GM18508 (cell line): ENCODE measurements around the gene IL25.

Experiments
- ATAC-seq: cut with Tn5 transposase; IDR thresholded peaks from one replicate; pipeline ENCODE4 v1.9.1; 2021; ENCODE audit warnings: moderate number of reproducible peaks; ENCODE audit not compliant: insufficient read depth, unreplicated experiment

Gene IL25

DNA sequence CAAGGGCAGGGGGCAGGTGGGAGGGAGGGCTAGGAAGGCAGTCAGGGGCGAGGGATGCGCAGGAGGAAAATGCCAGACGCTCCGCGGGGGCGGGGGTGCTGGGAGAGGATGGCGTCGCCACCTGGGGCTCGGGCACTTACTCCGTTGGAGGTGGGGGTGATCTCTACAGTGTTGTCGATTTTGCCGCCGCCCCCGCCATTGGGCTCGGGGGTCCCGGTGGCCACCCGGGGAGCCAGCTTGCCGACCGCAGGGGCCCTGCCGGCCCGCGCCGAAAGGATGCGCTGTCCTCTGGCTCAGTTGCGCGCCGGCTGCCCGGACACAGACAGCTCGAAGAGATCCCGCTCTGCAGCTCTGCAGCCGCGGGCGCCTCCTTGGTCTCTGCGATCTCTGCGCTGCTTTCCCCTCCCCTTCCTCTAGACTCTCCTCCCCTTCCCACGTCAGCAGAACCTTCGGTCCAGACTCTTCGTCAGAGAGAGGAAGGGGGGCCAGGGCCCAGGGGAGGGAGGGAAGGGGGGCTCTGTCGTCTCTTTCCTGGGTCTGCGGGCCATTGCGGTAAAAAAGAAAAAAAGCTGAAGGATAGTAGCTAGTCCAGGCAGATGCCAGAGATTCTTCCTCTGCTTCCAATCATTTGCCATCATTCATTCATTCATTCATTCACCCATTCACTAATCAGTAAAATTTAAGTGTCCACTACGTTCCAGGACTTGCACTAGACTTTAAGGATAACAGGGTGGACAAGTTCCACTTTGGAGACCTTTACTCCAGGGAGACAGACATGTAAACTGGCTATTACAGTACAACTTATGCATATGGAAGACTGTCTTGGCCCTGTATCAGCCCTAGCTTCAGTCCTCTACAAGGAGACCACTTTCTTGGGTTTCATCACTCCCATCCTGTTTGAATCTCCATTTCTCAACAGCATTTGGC is 19.8 kb upstream of the IL25 start, which contains the start of gene SLC22A17:
SLC22A17 (minus strand) TSS at position 382 of the 927 bp plus-strand sequence.
- no peak for ATAC-seq

DNA sequence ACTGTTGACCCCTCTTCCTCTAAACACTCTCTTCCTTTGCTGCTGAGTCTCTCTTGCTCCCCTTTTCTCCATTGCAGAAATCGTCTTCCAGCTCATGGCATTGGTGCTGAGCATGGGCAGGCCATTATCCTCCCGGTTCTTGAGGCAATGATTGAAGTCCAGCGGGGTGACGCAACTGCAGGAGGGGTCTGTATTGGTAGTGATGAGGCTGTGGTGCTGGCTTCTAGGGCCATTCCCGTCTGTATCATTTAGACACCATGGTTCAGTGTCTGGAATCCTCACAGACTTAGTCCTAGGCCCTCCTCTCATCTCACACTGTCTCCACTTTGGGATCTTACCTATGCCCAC is 19.2 kb upstream of the IL25 start:
- no peak for ATAC-seq

DNA sequence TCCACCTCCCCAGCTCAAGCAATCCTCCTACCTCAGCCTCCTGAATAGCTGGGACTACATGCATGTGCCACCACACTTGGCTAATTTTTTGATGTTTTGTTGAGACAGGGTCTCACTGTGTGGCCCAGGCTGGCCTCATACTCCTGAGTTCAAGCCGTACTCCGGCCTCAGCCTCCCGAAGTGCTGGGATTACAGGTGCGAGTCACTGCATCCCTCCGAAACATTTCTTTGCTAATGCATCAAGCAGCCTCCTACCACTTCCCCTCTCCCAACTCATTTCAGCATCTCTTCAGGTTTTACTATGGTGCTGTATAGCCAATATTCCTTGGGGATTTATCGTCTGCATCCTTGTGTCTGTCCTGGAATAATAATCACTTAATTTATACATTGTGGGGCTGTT is 17.6 kb upstream of the IL25 start:
- no peak for ATAC-seq

DNA sequence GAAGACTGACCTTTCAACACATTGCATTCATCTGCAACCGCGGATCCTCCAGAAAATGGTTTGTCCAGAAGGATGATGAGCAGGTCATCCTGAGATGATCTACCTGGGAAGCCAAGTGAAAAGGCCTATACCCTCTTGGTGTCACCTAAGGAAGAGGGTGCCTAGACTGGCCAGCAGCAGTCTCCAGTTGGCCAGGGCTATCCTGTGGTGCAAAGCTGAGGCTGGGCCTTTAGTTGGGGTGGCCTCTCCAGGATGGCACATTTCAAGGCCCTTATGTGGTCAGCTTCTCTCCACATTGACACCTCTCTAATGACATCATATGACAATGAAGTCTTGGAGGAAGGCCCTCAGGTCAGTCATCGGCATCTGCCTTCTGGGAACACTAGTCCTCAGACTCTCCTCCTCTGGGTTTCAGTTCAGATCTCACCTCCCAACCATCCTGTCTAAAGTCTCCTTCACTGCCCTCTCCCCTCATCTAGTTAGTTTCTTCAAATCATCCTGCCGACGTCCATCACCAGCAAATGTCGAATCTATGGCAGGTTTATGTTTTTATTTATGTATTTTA is 16.7 kb upstream of the IL25 start:
- ATAC-seq = no peak

DNA sequence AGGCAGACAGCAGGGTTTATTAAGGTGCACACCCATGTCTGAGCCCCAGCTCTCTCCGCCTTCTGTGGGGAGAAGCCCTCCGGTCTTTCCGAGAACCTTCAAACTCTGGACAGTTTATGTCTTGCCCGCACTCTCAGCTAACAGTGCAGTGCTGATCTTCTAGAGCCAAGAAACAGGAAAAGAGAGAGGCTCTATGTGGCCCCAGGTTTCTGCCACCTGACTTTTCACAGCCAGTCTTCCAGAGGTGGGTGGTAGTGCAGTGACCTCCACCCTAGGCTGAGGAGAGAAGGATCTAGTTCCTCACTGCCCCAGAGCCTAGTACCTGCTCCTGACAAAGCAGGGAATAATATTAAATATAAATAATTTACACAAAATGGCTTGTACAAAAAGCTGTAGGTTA is 15.9 kb upstream of the IL25 start:
- ATAC-seq = no peak

DNA sequence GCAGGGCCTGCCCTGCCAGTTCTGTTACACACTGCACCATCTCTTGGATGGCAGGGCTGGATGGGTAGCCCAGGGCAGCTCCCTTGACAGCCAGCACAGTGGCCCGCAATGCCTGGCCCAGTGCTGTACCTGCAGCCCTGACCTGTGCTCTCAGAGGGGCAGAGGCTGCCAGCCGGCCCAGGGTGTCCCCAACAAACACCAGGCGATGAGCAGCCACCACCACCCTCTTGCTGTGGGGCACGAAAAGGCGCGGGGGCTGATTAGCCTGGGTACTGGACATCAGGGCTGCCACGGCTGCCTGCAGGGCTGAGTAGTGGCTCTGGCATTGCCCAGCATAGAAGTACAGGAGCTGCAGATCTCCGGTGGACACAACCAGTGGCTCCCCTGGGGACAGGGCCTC is 15.3 kb upstream of the IL25 start:
- no peak for ATAC-seq

DNA sequence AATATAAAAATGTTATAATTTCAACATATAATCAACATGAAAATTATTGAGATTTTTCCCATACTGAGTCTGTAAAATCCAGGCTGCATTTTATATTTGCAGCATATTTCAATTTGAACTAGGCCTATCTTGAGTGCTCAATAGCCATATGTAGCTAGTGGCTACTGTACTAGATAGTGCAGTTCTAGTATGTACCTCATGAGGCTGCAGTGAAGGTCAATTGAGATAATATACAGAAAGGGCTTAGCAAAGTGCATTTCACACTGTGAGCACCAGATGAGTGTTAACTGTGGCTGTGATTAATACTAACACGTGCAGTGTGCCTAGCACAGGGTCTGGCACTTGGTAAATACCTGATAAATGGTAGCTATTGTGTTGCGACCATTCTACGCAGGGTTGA is 14.6 kb upstream of the IL25 start:
- no peak for ATAC-seq

DNA sequence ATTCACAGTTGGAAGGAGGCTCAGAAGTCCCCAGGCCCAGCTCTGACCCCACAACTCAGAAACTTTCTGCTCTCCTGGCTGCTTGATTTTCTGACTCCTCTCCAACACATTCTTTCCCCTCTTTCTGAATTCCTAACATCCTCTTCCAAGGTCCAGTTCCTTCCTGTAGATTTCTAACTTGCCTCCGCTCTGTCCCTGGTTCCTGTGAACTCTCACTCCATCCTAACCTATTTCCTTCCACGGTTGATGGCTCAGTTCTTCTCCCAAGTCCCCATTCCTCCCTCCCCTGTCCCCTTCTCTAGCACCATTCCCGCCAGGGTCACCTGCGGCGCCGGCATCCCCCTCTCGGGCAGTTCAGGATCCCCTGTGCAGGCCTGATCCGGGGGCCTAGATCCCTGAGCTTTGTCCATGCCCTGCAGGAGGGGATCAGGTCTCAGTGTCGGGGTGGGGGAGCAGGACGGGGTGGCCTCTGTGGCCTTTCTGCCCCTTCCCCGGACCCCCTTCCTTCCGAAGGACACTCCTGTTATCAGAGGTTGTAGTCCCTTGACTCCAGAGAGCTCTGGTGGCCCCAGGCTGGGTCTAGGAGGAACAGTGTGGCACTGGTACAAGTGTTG is 13.9 kb upstream of the IL25 start:
- no peak for ATAC-seq

DNA sequence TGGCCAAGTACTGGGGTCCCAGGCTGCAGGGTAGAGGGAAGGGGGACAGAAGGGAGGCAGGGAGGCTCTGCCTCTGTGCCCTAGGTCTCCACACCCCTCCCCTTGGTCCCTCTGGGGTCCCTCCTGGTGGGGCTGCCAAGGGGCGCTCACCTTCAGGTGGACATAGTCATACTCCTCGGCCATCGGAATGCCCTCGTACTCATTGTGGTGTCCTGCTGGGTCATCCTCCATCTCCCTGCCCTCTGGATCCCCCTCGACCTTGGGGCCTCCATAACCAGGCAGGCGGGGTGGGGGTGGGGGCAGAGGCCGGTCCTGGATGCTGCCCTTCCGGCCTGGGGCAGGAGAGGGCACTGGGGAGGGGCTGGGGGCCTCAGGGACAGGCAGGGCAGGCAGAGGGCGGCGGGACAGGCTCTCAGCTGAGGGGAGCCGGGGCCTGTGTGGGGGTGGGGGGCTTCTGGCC is 13.4 kb upstream of the IL25 start:
- no peak for ATAC-seq

DNA sequence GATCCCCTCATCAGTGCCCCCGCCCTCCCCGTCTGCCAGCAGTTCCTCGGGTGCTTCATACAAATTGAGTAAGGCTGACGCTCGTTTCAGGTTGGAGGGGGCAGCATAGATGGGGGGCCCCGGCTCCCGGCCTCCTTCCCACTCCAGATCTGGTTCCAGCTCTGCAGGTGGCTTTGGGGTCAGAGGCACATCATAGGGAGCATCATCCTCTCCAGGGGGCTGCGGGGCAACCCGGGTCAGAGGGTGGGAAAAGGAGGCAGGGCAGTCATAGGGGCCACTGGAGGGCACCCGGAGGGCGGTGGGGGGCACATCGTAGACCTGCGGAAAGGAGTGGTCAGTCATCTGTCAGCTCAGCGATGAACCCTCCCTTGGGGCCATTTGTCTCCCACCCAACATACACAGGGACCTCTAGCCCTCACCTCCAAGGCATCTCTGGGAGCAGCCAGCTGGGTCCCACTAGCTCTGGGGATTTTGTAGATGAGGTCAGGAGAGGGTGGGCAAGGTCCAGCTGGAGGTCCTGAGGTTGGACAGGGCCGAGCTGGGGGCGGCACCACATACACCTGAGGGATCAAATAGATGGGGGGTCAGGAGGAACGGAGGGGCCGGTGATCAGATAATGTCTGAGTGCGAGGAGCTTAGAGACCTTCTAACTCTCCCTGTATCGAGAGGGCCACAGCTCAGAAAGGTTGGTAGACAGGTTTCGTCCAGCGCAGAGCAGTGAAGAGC is 12.7 kb upstream of the IL25 start:
- no peak for ATAC-seq

DNA sequence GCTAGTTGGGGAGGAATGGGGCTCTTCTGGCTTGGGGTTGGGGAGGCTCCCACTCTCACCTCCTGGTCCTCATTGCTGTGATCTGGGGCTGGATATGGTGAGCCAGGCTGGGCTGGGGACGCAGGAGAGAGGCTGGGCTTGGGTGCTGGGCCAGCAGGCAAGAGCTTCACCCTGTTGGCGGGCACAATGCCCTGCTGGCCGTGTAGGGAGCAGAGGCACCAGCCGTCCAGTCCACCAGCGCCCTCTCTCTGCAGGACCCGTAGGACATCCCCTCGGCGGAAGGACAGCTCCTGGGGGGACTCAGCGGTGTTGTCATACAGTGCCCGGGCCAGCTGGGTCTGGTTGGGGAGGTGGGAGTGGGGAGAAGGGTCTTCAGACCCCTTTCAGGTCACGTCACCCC is 12.1 kb upstream of the IL25 start:
- ATAC-seq = no peak

DNA sequence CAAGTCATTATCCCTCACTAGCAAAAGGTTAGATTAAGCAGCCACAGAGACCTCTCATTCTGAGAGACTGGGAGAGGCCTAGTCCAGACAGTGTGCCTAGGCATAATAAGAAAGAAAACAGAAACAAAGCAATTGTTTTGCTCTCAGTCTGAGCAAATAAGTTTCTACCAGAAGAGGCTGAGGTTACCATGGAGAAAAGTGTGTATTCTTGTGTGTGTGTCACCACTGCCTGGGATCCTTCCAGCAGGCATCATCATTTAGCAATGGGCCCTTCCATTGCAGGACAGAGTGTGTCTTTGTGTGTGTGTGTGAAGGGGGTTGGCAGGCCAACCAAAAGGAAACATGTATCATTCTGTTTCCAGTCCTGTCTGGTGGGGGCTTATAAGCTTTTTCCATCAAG is 11.3 kb upstream of the IL25 start:
- ATAC-seq = no peak

DNA sequence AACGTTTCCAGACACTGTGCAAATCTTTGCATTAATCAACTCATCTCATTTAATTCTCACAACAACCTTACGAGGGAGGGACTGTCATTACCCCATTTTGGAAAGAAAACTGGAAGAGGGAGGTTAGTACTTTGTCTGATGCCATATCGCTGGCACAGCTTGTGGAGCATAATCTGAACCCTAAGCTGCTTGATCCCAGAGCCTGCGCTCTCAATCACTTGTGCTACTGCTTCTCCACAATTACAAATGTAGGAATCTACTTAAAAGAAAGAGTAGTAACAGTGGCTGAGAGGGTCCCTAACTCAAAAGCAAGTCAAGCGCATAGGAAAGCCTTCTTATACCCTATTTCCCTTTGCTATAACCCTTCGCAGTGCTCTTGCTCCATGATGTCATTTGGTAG is 10.8 kb upstream of the IL25 start:
- no peak for ATAC-seq

DNA sequence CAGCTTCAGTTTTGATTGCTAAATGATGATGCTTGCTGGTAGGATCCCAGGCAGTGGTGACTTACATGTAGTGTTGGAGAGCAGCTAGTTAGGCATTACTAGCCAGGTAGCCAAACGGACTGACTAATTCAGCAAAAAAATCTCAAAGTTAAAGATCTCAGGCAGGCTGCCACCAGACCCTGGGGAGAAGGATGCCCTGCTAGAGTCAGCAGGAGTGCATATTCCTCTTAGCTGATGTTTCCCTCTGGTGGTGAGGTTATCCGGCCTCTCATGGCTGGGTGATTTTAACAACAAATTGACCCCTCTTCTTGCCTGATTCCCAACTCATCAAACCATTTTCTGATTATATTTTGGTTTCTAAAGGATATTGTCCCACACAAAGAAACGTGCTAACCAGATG is 10.4 kb upstream of the IL25 start:
- ATAC-seq = no peak

DNA sequence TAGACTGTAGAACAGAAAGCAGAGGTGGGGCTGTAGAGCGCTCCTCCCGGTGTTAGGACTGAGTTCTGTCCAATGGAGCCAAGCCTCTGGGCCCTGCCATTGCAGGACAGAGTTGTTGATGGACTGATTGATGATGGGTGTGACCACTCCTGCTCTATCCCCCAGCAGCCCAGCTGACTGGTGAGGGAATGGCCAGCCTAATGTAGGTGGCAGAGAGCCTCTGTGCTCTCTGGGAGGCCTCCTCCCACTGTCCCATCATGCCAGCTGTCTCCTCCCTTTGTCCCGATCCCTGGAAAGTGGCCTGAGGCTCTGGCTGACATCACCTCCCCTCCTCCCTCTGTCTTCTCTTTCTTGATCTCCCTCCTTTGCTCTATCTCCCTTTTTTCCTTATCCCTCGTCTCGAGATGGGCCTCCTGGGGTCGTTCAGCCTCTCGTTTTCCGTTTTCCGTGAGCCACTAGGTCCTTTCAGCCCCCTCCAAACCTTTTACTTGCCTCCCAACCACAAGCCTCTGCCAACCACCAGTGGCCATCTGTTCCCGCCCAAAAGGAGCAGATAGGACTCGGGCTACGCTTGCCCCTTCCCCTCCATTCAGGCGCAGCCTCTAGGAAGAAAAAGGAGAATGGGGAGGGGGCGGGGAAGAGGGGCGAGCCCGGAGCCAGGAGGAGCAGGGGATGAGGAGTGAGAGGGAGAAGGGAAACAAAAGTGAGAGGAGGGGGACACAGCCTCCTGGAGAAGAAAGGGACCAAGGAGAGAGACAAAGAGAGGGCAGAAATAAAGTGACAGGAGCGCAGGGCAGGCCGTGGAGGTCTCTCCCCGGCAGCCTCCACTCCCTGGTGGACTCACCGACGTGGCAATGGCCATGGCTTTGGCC is 8.2 kb upstream of the IL25 start:
- no peak for ATAC-seq

DNA sequence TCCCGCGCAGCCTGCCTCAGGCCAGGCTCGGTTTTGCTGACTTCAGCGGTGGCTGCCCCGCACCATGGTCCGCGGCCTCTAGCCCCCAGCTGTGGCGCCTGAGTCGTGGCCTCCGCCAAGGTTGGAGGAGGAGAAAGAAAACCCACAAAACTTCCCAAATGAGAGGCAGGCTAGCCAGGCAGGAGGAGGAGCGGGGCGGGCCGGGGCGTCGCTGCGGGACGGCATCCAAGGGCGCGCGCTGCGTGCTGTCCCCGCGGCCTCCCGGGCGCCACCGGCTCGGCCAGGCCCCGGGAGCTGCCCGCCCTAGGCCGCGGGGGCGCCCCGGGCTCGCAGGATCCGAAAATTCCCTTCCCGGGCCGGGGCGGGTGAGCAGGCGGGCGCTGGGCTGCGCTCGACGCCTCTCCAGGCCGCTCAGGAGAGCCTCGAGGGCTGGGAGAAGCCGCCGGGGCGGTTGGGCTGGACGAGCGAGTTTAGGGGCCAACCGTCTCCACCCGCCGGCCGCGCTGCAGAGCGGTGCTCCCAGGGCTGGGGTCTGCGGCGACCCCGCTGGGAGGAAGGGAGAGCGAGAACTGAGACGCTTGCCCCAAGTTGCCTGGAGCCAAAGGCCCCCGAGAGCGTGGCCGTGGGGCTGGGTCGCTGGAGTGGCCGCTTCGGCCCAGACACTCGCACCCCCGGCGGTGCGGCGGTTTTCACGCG is 7.4 kb upstream of the IL25 start, which contains the start of gene EFS:
EFS (minus strand) TSS at position 137 of the 696 bp plus-strand sequence. CDS start 147 bp downstream, outside the sequence.
- no peak for ATAC-seq

DNA sequence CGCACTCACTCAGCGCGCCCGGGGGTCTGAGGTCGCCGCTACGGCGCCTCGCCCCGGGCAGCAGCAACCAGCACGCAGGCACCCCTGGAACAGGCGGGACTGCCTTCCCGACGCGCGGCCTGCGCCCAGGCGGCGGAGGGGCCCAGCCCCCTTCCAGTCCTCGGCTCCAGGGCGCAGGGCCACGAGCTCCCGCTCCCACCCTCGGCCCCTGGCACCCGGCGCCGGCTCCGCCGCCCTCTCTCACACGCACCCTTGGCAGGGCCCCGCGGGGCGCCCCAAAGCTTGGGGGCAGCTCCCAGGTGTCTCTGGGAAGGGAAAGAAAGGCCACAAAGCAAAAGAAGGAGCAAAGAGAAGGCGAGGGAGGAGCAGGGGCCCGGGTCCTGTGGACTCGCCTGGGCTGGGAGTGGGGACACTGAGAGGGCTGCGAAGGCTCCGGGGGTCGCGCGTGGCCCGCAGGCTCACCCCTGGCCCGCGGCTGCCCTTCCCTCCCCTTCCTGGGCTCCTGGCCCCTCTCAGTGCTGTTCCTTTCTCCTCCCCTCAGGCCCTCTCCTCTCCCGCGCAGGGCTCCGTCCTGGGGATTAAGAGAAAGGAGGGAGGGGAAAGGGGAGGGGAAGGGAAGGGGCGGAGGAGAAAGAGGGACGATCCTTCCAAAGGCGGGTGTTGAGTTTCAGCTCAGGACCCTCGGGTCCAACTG is 6.7 kb upstream of the IL25 start:
- ATAC-seq = no peak

DNA sequence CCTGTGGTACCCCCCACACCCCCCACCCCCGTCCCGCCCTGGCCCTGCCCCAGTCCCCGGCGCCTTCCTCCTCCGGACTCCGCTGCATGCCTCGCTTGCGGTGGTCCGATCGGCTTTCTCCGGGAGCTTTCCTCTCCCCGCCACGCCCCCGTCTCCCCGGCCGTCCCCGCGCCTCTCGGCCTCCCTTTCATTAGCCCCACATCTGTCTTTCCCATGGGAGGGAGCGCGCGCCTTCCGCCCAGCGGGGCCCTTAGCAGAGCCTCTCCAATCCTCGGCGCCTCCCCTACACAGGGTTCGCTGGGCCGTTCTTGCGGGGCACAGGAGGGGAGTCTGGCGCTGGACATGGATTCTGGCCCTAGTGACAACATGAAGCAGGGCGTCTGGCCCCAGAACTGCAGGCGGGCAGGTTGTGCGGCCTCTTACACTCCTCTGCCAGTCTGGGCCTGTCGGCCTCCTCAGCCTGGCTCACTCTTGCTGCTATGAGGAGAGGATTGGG is 6.1 kb upstream of the IL25 start:
- ATAC-seq = no peak
